GM19372 (cell line): ENCODE results near the gene PDCD1.
A peak's percentile ranks its signal among the peaks of the same experiment; 100 is the strongest.
"Not testable (repeated sequence)": the region's sequence is repeated elsewhere in the genome, so short reads cannot be mapped to it uniquely, and the experiment has no call there.

ENCODE experiments used
- ATAC-seq: cut with Tn5 transposase; IDR thresholded peaks from one replicate; pipeline ENCODE4 v1.9.1; 2021; ENCODE audit warnings: mild to moderate bottlenecking, low read depth, moderate library complexity; ENCODE audit not compliant: unreplicated experiment

PDCD1 gene

GRCh38 chr2:241803387-241804325 lies 55.0 kb downstream of the PDCD1 start:
- peak; percentile 59 for ATAC-seq

- ATAC-seq: no peak
Observed at GRCh38 chr2:241802421-241803318, 56.0 kb downstream of the PDCD1 start.

GRCh38 chr2:241801611-241802420 lies 56.9 kb downstream of the PDCD1 start:
- no peak for ATAC-seq

- not testable (repeated sequence) for ATAC-seq
Observed at GRCh38 chr2:241800198-241800903, 58.3 kb downstream of the PDCD1 start.
